Measurements from ENCODE around the gene SMIM14. TPM values are rescaled to one million over a fixed set of nuclear protein-coding genes. Genes with fewer than 3 reads are reported as not detected.
A peak's percentile ranks its signal among the peaks of the same experiment; 100 is the strongest.

The SMIM14 gene
- total and polyA plus RNA-seq, 9 of the 15 experiments (the other 6 are each of a cell fraction or from before 2014, with no cell fraction given): 0.98 to 3.7 (median 2.2) TPM

- ATAC-seq (no peak), FAIRE-seq (no peak), DNase-seq (ENCODE audit: extremely low read depth in 1 of 4, low spot score in 3 of 4) (no peak)
- TF ChIP-seq DDX20 (tag; IDR thresholded peaks at IDR 0.05; ENCODE audit: low read depth) (no peak), RB1 (IDR thresholded peaks at IDR 0.05; ENCODE audit: low read depth) (no peak), BACH1 (tag; IDR thresholded peaks at IDR 0.05) (0 out of 2 replicates have a peak, but pooled peaks have one; percentile 19)
- TF ChIP-seq, protein P1, sequence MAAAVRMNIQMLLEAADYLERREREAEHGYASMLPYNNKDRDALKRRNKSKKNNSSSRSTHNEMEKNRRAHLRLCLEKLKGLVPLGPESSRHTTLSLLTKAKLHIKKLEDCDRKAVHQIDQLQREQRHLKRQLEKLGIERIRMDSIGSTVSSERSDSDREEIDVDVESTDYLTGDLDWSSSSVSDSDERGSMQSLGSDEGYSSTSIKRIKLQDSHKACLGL (CRISPR knock-in tag; IDR thresholded peaks at IDR 0.05; ENCODE audit: borderline replicate concordance, poor library complexity, severe bottlenecking): no peak
- H2AFZ ChIP-seq (ENCODE audit: low read depth, low read length): peak overlapping the region; percentile 96; the same call in 1 of the 2 replicates
- no peaks in the 10 kb centered on the region for H3K36me3 ChIP-seq (ENCODE audit: control insufficient read depth, insufficient read depth, low read length)
- intact Hi-C loops (cut with micrococcal nuclease) (loop anchor here (5.0 kb wide), 1 partner anchor 169 kb away; no protein-coding TSS in a partner anchor), in situ Hi-C loops (cut with MboI) (loop anchor here (10.0 kb wide), 1 partner anchor 682 kb away; no protein-coding TSS in a partner anchor)
- H3K9me1 ChIP-seq (ENCODE audit: control insufficient read depth, insufficient read depth, low read length): no peaks in the 10 kb centered on the region
- ChIA-PET CTCF (ENCODE audit: low intra/inter-chr PET ratio) (no interaction called here), POLR2A (interaction anchor here (0.9 to 1.2 kb wide), 2 partner anchors 28 to 173 kb away, joined by 3 read pairs; no protein-coding TSS in a partner anchor)
- H3K9me3 ChIP-seq (replicated peaks; ENCODE audit: control insufficient read depth, insufficient read depth, low read depth, low read length): no peaks in the 10 kb centered on the region
- H3K9ac ChIP-seq (ENCODE audit: insufficient read depth in 1 of 2, low read depth in 2 of 2, low read length in 2 of 2): peak overlapping the region in 1 of 2 experiments; percentile 84; a peak in 2 of 4 replicates
- H3K27ac ChIP-seq (ENCODE audit: extremely low read depth, low read depth, low read length): no peak overlapping the region
- peak overlapping the region; percentile 9; the same call in 1 of the 2 replicates for H3K4me2 ChIP-seq (ENCODE audit: insufficient read depth, low read length)
- BruUV-seq (replicated peaks): no TSS peak
- no peaks in the 10 kb centered on the region for H3K79me2 ChIP-seq (ENCODE audit: control insufficient read depth, insufficient read depth, low read length)
- no peaks in the 10 kb centered on the region for H4K20me1 ChIP-seq (replicated peaks; ENCODE audit: control insufficient read depth, insufficient read depth, low read length)
- no peaks in the 10 kb centered on the region for H3K27me3 ChIP-seq (ENCODE audit: control insufficient read depth in 2 of 2, insufficient read depth in 2 of 2, low read length in 2 of 2)
- peaks cover 5 to 8% of the 10 kb centered on the region in 2 experiments; a peak in 3 of 5 replicates for H3K4me1 ChIP-seq (replicated peaks in 1 of 2; ENCODE audit: control insufficient read depth in 2 of 2, insufficient read depth in 2 of 2, low read length in 2 of 2)
- 39% methylated on average over 6 of the region's 6 CpGs for WGBS (ENCODE audit: insufficient coverage, low coverage, missing lambda C conversion rate)
- H3K4me3 ChIP-seq: no peak overlapping the region; the same call in 1 of the 2 replicates
These were observed 2.0 kb downstream of the SMIM14 start for GRCh38 chr4:39636531-39637184.

Data from K562 (cell line).